K562 (cell line): Measurements from ENCODE around the gene PYGM. TPM values are rescaled to one million over a fixed set of nuclear protein-coding genes. Genes with fewer than 3 reads are reported as not detected.

Source experiments
- ATAC-seq: fragments of 200-7000 bp; cut with Tn5 transposase; 3 replicates; pipeline ENCODE4 v1.9.1; 2020; ENCODE audit warnings: moderate library complexity
- BruUV-seq: library from RNA; stranded (reverse); fragments of 400-500 nt; replicated peaks from 2 replicates; lab custom pipeline; 2021; lab: Mats Ljungman, UMichigan
- CTCF ChIA-PET: fragments of 300-600 bp; formaldehyde crosslinking; extraction: SDS; loops from one replicate; lab custom pipeline; 2021; ENCODE audit warnings: low intra/inter-chr PET ratio; lab: Yijun Ruan, JAX
- POLR2A ChIA-PET: fragments of 300-600, 350-650 bp; sonication (Branson Sonifier 250); formaldehyde crosslinking; extraction: SDS; loops from one replicate; lab custom pipeline; 2021; ENCODE audit warnings: antibody characterized with exemption, inconsistent platforms; lab: Yijun Ruan, JAX
- DNase-seq, 4 experiments: peaks; one replicate each; pipeline versions ENCODE4 v3.0.0 to v3.0.0-alpha.2; 2011 to 2018; ENCODE audit warnings: low spot score in 3 of 4, mixed read lengths in 3 of 4; ENCODE audit errors: extremely low read depth in 1 of 4
- FAIRE-seq: peaks from 2 replicates; lab custom pipeline; 2011; peaks lifted over from hg19 to GRCh38; lab: Jason Lieb, UNC
- H2AFZ ChIP-seq: 2 replicates; pipeline ENCODE4 v1.6.0; 2011; ENCODE audit warnings: low read depth, low read length, control low read depth, inconsistent platforms
- H3K27ac ChIP-seq: fragments of 200-600 bp; 3 replicates; pipeline ENCODE4 v1.8.0; 2011; ENCODE audit warnings: low read depth, mild to moderate bottlenecking, control low read depth, inconsistent platforms, low read length, moderate library complexity, mixed read lengths; ENCODE audit errors: extremely low read depth
- H3K27me3 ChIP-seq, 2 experiments: fragments of 300-600 bp in 1 of 2; 2 replicates in 1 of 2; 3 replicates in 1 of 2; pipeline versions ENCODE4 v1.6.0 to v1.8.0; 2011; ENCODE audit warnings: inconsistent platforms in 2 of 2, low read length in 2 of 2, mild to moderate bottlenecking in 1 of 2, mixed read lengths in 1 of 2, moderate library complexity in 1 of 2; ENCODE audit not compliant: control insufficient read depth in 2 of 2, insufficient read depth in 2 of 2
- H3K36me3 ChIP-seq: fragments of 300-600 bp; 3 replicates; pipeline ENCODE4 v1.8.0; 2011; ENCODE audit warnings: mild to moderate bottlenecking, low read length, inconsistent platforms; ENCODE audit not compliant: control insufficient read depth, insufficient read depth
- H3K4me1 ChIP-seq, 2 experiments: fragments of 200-600 bp in 1 of 2; replicated peaks in 1 of 2; 2 replicates in 1 of 2; 3 replicates in 1 of 2; pipeline versions ENCODE4 v1.5.1 to v1.8.0; 2011; ENCODE audit warnings: inconsistent platforms in 2 of 2, low read length in 2 of 2, mild to moderate bottlenecking in 1 of 2, mixed read lengths in 1 of 2, moderate library complexity in 1 of 2; ENCODE audit not compliant: control insufficient read depth in 2 of 2, insufficient read depth in 2 of 2
- H3K4me2 ChIP-seq: 2 replicates; pipeline ENCODE4 v1.6.1; 2011; ENCODE audit warnings: low read length, control low read depth, inconsistent platforms, mixed read lengths; ENCODE audit not compliant: insufficient read depth
- H3K4me3 ChIP-seq: fragments of 200-600 bp; sonication (generic), shearing (Covaris generic); 2 replicates; pipeline ENCODE4 v1.5.1; 2016; ENCODE audit warnings: control low read depth, inconsistent platforms
- H3K79me2 ChIP-seq: fragments of 200-600 bp; 3 replicates; pipeline ENCODE4 v1.8.0; 2011; ENCODE audit warnings: low read length, inconsistent platforms; ENCODE audit not compliant: control insufficient read depth, insufficient read depth
- H3K9ac ChIP-seq, 2 experiments: 2 replicates each; pipeline versions ENCODE4 v1.6.0 to v1.6.1; 2011; ENCODE audit warnings: low read depth in 2 of 2, low read length in 2 of 2, control low read depth in 1 of 2, inconsistent platforms in 1 of 2, mild to moderate bottlenecking in 1 of 2, mixed read lengths in 1 of 2; ENCODE audit not compliant: insufficient read depth in 1 of 2
- H3K9me1 ChIP-seq: one replicate; pipeline ENCODE4 v1.6.0; 2011; ENCODE audit warnings: inconsistent platforms, mild to moderate bottlenecking, low read length, moderate library complexity; ENCODE audit not compliant: control insufficient read depth, insufficient read depth
- H3K9me3 ChIP-seq: replicated peaks from 2 replicates; pipeline ENCODE4 v1.5.1; 2011; ENCODE audit warnings: low read depth, low read length, inconsistent platforms; ENCODE audit not compliant: control insufficient read depth, insufficient read depth
- H4K20me1 ChIP-seq: replicated peaks from 2 replicates; pipeline ENCODE4 v1.6.1; 2011; ENCODE audit warnings: low read length, inconsistent platforms, mixed read lengths; ENCODE audit not compliant: control insufficient read depth, insufficient read depth
- CBFA2T2 ChIP-seq: fragments of 450-650 bp; conservative IDR thresholded peaks from 2 replicates; pipeline ENCODE4 v1.6.1; 2017; ENCODE audit warnings: mild to moderate bottlenecking
- CBX8 ChIP-seq: fragments of 200-600 bp; sonication (generic); IDR thresholded peaks from 2 replicates; pipeline ENCODE4 v1.6.1; 2012; ENCODE audit warnings: borderline replicate concordance, mixed run types, low read depth, mild to moderate bottlenecking, moderate library complexity, mixed read lengths, low read length, control low read depth, inconsistent platforms; ENCODE audit not compliant: poor library complexity, severe bottlenecking; ENCODE audit errors: extremely low read depth
- CEBPG ChIP-seq, 3 experiments: fragments of 200-800 bp in 1 of 3; sonication (Bioruptor generic) in 1 of 3; sonication (generic) in 1 of 3; formaldehyde crosslinking in 1 of 3; IDR thresholded peaks in 2 of 3; conservative IDR thresholded peaks in 1 of 3; 2 replicates each; pipeline versions ENCODE4 v1.6.1 to v1.8.0; 2016 to 2022; ENCODE audit warnings: missing compliant biosample characterization in 2 of 3, missing genetic modification characterization in 2 of 3, mild to moderate bottlenecking in 1 of 3, missing genetic modification reagents in 1 of 3
- EWSR1 ChIP-seq: fragments of 450-650 bp; IDR thresholded peaks from 2 replicates; pipeline ENCODE4 v1.6.1; 2018; ENCODE audit warnings: borderline replicate concordance, mild to moderate bottlenecking, low read depth, moderate library complexity; ENCODE audit not compliant: partially characterized antibody
- SNIP1 ChIP-seq: fragments of 450-650 bp; IDR thresholded peaks from 2 replicates; pipeline ENCODE4 v1.7.1; 2017; ENCODE audit warnings: low read depth, mild to moderate bottlenecking
- U2AF2 ChIP-seq: fragments of 200-400 bp; formaldehyde crosslinking; optimal IDR thresholded peaks from 2 replicates; pipeline ENCODE3; 2017; ENCODE audit warnings: low read depth, mild to moderate bottlenecking, low read length
- WGBS: fragments of 100-300 bp; shearing (Covaris generic); methylation state at CpG from one replicate; pipeline ENCODE4 v1.1.6; 2016; ENCODE audit warnings: low coverage, mixed read lengths; ENCODE audit not compliant: insufficient coverage; ENCODE audit errors: missing lambda C conversion rate; 5-methylcytosine and 5-hydroxymethylcytosine counted together
- in situ Hi-C: fragments of 300-500 bp; cut with MboI; formaldehyde crosslinking; loops from 4 replicates; pipeline ENCODE4 v1.15.0; 2018; ENCODE audit warnings: inconsistent platforms, mixed read lengths
- intact Hi-C: fragments of 100-400 bp; cut with micrococcal nuclease; formaldehyde crosslinking; loops from 2 replicates; pipeline ENCODE4 v1.14.2; 2022
- polyA plus RNA-seq, 8 experiments: library from polyadenylated mRNA; depleted of rRNA in 4 of 8; stranded (reverse) in 5 of 8; unstranded in 3 of 8; fragments of >200 nt; fragmentation: Nextera tagmentation in 2 of 8; fragmentation: Illumina TruSeq in 1 of 8; extraction: Ambion mirVana in 2 of 8; extraction: Trizol in 1 of 8; gene quantifications; 2 replicates each; pipeline versions ENCODE4 v1.2.1 to v1.2.3, GENCODE V29; 2011 to 2014; ENCODE audit warnings: inconsistent platforms in 1 of 8, missing spikeins in 1 of 8
- total RNA-seq, 7 experiments: library from RNA; depleted of rRNA in 6 of 7; stranded (reverse); fragments of >200 nt in 6 of 7; fragmentation: Illumina TruSeq in 2 of 7; extraction: Trizol in 2 of 7; gene quantifications; 2 replicates each; pipeline versions ENCODE4 v1.2.1 to v1.2.3, GENCODE V29; 2011 to 2021; ENCODE audit warnings: low replicate concordance in 1 of 7
- TF ChIP-seq, protein P1 (sequence below): fragments of 250-450 bp; sonication (Bioruptor Pico); IDR thresholded peaks from 2 replicates; pipeline ENCODE4 v1.5.0; 2021; ENCODE audit warnings: mild to moderate bottlenecking, moderate library complexity
- TF ChIP-seq, protein P2 (sequence below), 3 experiments: fragments of 200-800 bp in 1 of 3; sonication (Bioruptor generic) in 1 of 3; sonication (generic) in 1 of 3; formaldehyde crosslinking in 1 of 3; IDR thresholded peaks; 2 replicates each; pipeline versions ENCODE4 v1.6.1 to v1.8.0; 2016 to 2022; ENCODE audit warnings: mild to moderate bottlenecking in 2 of 3, missing compliant biosample characterization in 2 of 3, missing genetic modification characterization in 2 of 3, missing genetic modification reagents in 1 of 3
- TF ChIP-seq, protein P3 (sequence below): fragments of 450-650 bp; IDR thresholded peaks from 2 replicates; pipeline ENCODE4 v1.6.1; 2018; ENCODE audit not compliant: partially characterized antibody

The PYGM gene
- total and polyA plus RNA-seq, 9 of the 15 experiments (the other 6 are each of a cell fraction or from before 2014, with no cell fraction given) = 0.07 to 1.5 (median 0.68) TPM

DNA sequence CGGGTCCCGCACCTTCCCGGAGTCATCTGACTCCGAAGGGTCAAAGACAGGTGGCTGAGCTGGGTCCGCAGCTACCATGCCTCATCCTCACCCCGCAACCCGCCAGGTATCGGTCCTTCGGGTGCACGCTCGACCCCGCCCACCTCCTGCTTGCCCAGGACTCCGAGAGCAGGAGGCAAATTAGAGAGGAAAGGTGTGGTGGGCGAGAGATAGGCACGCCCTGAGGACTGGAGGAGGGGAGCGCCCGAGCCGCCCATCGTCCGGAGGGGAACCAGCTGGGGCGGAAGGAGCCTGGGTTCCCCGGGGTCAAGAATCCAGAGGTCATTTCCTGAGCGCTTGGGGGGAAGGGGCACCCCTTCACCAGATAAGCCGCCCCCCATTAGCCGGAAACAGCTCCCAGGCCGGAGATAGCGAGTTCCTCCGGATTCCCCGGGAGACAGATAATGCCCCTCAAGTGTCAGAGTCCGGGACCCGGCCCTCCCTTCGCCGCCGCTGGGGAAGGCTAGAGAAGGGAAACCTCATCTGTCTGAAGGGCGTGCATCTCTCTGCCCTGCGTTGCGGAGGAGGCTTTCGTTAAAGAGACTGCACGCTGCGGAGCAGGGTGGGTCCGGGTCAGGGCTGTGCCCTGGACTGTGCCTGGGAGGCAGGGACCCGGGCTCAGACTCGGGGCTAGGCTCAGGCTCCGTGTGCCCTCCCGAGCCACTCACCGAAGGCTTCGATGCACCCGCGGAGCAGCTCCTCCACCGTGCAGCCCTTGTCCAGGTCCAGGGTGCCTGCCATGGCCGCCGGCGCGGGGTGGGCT, 17.5 kb downstream of the PYGM start:
- FAIRE-seq (no peak), DNase-seq (peak; percentile 61 to 72 (median 65)), ATAC-seq (peak; percentile 19)
- no peaks in the 10 kb centered on the region; a peak in 1 of 5 replicates for H3K27me3 ChIP-seq
- POLR2A ChIA-PET = interaction anchor here (0.5 to 1.6 kb wide), 7 partner anchors 9 to 758 kb away, joined by 3 to 5 read pairs (median 3); partner anchors contain the start of gene SF1
- peak overlapping the region; percentile 54 for H3K4me3 ChIP-seq
- H3K4me2 ChIP-seq = peak overlapping the region; percentile 77
- H3K4me1 ChIP-seq = peaks cover 12 to 71% of the 10 kb centered on the region in 2 experiments; a peak in 3 of 5 replicates
- no TSS peak for BruUV-seq
- peak overlapping the region; percentile 95 for H2AFZ ChIP-seq
- H3K36me3 ChIP-seq = no peaks in the 10 kb centered on the region
- H3K9me1 ChIP-seq = no peaks in the 10 kb centered on the region
- WGBS = 4% methylated on average over 46 of the region's 54 CpGs
- in situ Hi-C loops = no loop called here
- H3K79me2 ChIP-seq = no peaks in the 10 kb centered on the region
- peak overlapping the region; percentile 21 to 90; a peak in 3 of 4 replicates for H3K9ac ChIP-seq
- no peaks in the 10 kb centered on the region; the same call in 1 of the 2 replicates for H4K20me1 ChIP-seq
- intact Hi-C loops = loop anchor here (2.0 to 5.0 kb wide), 2 partner anchors 53 to 85 kb away; no protein-coding TSS in a partner anchor
- no peak overlapping the region for H3K27ac ChIP-seq
- no peaks in the 10 kb centered on the region for H3K9me3 ChIP-seq
- CTCF ChIA-PET = interaction anchor here (1.0 to 1.7 kb wide), 3 partner anchors 25 to 86 kb away, joined by 3 to 13 read pairs (median 4); no protein-coding TSS in a partner anchor
- TF ChIP-seq U2AF2 = no peak
- no peak for TF ChIP-seq SNIP1
- TF ChIP-seq, protein P1, sequence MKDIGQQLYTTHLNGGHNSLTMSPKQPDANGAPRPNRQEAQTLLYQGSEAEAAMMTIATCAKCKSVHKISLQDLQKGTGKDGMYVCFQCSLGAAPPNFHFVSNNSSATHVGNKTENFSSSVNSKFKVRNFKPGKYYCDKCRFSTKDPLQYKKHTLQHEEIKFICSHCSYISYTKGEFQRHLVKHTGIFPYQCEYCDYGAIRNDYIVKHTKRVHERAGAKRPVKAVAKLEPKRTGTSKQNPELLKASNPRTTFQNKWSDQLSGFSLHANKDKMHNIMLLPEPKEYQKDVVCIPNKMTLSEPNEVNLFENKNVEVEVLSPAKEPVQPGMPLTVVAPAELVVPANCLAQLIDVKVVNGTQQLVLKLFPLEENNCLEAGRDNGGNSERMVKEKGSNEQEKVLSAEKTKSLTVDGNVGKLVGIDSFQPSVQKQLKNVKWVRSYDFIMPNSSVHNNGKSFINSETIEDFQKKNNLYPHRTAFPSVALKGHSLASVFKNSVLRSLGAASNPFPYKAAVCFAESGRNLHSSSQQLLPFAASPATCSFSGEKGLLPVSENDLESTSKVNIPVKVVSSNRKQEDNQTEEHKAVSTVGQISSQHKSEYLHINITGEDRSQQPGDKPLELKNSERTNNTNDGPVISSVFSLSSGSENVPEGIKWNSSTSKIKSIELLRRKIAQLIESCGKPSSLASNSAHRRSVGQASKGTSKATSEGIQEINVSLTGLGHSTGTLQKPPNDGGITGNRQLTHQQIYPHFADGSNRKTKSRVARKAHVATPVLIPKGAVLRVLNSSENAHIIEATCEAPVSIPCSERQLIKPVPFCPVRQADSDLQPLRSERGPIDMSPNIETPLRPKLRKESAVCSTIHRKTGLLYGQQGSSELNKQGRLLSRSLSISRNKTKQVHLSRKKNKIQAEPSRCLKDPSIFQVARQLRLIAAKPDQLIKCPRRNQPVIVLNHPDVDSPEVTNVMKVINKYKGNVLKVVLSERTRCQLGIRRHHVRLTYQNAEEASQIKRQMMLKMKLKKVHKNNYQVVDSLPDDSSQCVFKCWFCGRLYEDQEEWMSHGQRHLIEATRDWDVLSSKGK (CRISPR knock-in tag) = no peak
- no peak for TF ChIP-seq CEBPG (CRISPR knock-in tag; IDR thresholded peaks at IDR 0.05)
- TF ChIP-seq CEBPG (tag; conservative IDR thresholded peaks at IDR 0.05 in 1 of 2, IDR thresholded peaks at IDR 0.05 in 1 of 2) = no peak
- TF ChIP-seq CBFA2T2 = 0 out of 2 replicates have a peak, but pooled peaks have one; percentile 9
- TF ChIP-seq EWSR1 = no peak
- TF ChIP-seq, protein P2, sequence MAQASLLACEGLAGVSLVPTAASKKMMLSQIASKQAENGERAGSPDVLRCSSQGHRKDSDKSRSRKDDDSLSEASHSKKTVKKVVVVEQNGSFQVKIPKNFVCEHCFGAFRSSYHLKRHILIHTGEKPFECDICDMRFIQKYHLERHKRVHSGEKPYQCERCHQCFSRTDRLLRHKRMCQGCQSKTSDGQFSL (CRISPR knock-in tag; IDR thresholded peaks at IDR 0.05) = no peak
- TF ChIP-seq, protein P2 (tag; IDR thresholded peaks at IDR 0.05) = no peak
- no peak for TF ChIP-seq CBX8
- TF ChIP-seq, protein P3, sequence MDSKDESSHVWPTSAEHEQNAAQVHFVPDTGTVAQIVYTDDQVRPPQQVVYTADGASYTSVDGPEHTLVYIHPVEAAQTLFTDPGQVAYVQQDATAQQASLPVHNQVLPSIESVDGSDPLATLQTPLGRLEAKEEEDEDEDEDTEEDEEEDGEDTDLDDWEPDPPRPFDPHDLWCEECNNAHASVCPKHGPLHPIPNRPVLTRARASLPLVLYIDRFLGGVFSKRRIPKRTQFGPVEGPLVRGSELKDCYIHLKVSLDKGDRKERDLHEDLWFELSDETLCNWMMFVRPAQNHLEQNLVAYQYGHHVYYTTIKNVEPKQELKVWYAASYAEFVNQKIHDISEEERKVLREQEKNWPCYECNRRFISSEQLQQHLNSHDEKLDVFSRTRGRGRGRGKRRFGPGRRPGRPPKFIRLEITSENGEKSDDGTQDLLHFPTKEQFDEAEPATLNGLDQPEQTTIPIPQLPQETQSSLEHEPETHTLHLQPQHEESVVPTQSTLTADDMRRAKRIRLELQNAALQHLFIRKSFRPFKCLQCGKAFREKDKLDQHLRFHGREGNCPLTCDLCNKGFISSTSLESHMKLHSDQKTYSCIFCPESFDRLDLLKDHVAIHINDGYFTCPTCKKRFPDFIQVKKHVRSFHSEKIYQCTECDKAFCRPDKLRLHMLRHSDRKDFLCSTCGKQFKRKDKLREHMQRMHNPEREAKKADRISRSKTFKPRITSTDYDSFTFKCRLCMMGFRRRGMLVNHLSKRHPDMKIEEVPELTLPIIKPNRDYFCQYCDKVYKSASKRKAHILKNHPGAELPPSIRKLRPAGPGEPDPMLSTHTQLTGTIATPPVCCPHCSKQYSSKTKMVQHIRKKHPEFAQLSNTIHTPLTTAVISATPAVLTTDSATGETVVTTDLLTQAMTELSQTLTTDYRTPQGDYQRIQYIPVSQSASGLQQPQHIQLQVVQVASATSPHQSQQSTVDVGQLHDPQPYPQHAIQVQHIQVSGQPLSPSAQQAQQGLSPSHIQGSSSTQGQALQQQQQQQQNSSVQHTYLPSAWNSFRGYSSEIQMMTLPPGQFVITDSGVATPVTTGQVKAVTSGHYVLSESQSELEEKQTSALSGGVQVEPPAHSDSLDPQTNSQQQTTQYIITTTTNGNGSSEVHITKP = peak; percentile 45
